CD4-positive, alpha-beta T cell treated with Interleukin-15 for 4 hours (primary cell): ENCODE results near the gene KANK2.
"Not testable (repeated sequence)": the region's sequence is repeated elsewhere in the genome, so short reads cannot be mapped to it uniquely, and the experiment has no call there.

Experiments
- DNase-seq: peaks from one replicate; pipeline ENCODE4 v3.0.0-alpha.2; 2020; ENCODE audit warnings: low spot score

Gene KANK2

DNA sequence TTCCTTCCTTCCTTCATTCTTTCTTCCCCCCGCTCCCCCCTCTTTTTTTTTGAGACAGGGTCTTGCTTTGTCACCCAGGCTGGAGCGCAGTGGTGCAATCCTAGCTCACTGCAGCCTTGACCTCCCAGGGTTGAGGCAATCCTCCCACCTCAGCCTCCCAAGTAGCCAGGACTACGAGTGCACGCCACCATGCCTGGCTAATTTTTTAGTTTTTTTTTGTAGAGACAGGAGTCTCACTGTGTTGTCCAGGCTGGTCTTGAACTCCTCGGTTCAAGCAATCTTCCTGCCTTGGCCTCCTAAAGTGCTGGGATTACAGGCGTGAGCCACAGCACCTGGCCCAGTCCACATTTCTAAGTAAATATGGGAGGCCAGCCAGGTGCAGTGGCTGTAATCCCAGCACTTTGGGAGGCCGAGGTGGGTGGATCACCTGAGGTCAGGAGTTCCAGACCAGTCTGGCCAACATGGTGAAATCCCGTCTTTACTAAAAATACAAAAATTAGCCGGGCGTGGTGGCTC, 57.3 kb downstream of the KANK2 start:
- DNase-seq = not testable (repeated sequence)

GRCh38 chr19:11138601-11139300, 58.6 kb downstream of the KANK2 start:
- DNase-seq = no peak

DNA sequence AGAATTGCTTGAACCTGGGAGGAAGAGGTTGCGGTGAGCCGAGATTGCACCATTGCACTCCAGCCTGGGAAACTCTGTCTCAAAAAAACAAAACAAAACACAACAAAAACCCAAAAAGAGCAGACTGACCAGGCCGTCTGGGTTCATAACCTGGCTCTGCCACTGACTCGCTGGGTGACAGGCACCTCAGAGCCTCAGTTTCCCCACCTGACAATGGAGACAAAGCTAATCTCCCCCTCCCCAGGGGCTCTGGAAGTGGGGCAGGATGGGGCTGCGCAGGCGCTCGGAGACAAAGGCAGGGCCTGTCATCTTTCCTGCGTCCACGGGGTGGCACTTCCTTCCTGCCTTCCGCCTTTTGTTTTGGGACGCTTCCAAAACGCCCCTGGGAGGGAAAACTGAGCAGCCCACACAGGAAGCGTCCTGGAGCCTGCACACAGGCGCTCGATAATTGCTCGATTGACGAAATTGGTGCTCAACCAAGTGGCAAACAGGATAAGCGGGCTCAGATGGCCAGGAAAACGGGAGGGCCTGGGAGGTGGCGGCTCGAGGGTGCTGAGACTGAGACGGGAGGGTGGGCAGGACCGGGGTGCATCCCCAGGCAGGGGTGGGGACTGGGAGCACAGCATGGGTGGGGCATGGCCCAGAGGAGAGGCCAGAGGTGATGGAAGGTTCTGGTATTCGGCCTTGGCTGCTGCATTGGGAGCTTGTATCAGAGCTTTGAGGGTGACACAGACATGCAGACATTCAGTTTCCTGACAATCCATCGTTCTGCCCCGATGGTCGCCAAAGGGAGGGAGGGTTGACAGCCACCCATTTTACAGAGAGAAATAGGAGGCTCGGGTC, 59.6 kb downstream of the KANK2 start:
- peak; percentile 59 for DNase-seq

- DNase-seq = no peak
Observed at GRCh38 chr19:11136400-11137101, 60.8 kb downstream of the KANK2 start.

DNA sequence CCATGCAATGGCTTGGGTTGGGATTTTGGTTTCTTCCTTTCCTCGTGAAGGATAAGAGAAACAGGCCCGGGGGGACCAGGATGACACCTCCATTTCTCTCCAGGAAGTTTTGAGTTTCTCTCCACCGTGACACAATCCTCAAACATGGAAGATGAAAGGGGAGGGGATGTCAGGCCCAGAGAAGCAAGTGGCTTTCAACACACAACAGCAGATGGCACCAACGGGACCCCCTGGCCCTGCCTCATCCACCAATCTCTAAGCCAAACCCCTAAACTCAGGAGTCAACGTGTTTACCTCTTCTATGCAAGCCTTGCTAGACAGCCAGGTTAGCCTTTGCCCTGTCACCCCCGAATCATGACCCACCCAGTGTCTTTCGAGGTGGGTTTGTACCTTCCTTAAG, 65.9 kb downstream of the KANK2 start:
- DNase-seq = no peak

GRCh38 chr19:11130824-11131455, 66.4 kb downstream of the KANK2 start:
- peak; percentile 70 for DNase-seq

GRCh38 chr19:11127905-11128304, 69.4 kb downstream of the KANK2 start:
- DNase-seq = no peak

DNA sequence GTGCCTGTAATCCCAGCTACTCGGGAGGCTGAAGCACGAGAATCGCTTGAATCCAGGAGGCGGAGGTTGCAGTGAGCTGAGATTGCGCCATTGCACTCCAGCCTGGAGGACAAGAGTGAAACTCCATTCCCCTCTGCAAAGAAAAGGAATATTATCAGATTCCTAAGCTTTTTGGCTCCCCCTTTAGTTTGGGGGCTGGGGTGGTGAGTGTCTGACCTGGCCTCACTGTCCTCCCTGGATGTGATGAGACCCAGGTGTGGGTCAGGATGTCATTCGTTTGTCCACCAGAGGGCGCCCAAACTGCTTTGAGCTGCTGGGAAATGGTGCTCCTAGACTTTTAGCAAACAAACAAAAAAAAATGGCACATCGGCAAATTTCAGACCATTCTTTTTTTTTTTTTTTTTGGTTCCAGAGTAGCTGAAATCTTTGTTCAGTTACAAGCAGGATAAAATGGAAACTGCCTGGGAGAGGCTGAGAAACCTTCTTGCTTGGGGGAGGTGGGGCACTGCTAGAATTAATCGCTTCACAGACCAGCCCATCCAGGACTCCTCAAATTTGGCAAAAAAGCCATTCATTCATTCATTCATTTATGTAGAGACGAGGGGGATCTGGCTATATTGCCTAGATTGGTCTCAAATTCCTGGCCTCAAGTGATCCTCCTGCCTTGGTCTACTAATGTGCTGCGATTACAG, 71.2 kb downstream of the KANK2 start:
- peak; percentile 78 for DNase-seq

GRCh38 chr19:11124157-11124556, 73.2 kb downstream of the KANK2 start:
- not testable (repeated sequence) for DNase-seq

DNA sequence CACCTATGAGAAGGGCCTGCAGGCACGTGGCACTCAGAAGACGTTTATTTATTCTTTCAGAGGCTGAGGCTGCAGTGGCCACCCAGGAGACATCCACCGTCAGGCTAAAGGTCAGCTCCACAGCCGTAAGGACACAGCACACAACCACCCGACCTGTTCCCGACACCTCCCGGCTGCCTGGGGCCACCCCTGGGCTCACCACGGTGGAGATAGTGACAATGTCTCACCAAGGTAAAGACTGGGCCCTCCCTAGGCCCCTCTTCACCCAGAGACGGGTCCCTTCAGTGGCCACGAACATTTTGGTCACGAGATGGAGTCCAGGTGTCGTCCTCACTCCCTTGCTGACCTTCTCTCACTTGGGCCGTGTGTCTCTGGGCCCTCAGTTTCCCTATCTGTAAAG, 74.2 kb downstream of the KANK2 start:
- no peak for DNase-seq

GRCh38 chr19:11121963-11122362, 75.4 kb downstream of the KANK2 start:
- DNase-seq = not testable (repeated sequence)

DNA sequence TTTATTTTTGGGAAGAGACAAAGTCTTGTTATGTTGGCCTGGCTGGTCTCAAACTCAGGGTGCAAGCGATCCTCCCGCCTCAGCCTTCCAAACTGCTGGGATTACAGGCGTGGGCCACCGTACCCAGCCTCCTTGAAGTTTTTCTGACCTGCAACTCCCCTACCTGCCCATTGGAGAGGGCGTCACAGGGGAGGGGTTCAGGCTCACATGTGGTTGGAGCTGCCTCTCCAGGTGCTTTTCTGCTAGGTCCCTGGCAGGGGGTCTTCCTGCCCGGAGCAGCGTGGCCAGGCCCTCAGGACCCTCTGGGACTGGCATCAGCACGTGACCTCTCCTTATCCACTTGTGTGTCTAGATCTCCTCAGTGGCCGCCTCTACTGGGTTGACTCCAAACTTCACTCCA, 80.8 kb downstream of the KANK2 start:
- no peak for DNase-seq

DNA sequence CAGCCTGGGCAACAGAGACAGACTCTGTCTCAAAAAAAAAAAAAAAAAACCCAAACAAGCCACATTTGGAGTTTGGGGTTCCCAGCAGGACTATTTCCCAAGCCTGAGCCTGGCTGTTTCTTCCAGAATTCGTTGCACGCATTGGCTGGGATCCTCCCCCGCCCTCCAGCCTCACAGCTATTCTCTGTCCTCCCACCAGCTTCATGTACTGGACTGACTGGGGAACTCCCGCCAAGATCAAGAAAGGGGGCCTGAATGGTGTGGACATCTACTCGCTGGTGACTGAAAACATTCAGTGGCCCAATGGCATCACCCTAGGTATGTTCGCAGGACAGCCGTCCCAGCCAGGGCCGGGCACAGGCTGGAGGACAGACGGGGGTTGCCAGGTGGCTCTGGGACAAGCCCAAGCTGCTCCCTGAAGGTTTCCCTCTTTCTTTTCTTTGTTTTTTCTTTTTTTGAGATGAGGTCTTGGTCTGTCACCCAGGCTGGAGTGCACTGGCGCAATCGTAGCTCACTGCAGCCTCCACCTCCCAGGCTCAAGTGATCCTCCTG, 81.4 kb downstream of the KANK2 start:
- DNase-seq = no peak

DNA sequence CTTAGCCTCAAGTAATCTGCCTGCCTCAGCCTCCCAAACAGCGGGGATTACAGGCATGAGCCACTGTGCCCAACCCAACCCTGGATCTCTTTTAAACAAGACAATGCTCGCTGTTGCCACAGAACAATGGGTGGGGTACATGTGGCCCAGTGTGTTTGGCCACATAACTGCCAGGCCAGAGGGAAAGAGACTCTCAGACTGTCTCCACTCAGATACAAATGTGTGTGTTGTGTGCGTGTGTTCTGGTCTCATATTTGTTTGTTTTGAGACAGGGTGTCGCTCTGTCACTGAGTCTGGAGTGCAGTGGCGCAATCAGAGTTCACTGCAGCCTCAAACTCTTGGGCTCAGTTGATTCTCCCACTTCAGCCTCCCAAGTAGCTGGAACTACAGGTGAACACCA, 82.3 kb downstream of the KANK2 start:
- no peak for DNase-seq
